GM19438 (cell line): ENCODE measurements around the gene FABP2.
"Not testable (repeated sequence)": the region's sequence is repeated elsewhere in the genome, so short reads cannot be mapped to it uniquely, and the experiment has no call there.

Source experiments
- ATAC-seq: cut with Tn5 transposase; IDR thresholded peaks from one replicate; pipeline ENCODE4 v1.9.1; 2021; ENCODE audit warnings: low read depth; ENCODE audit not compliant: unreplicated experiment

The FABP2 gene

GRCh38 chr4:119321921-119322687 lies at the start of gene FABP2:
TSS of gene FABP2 (minus strand) at chr4:119322138. CDS start at chr4:119322102, 36 bp downstream.
- ATAC-seq: no peak

- ATAC-seq: not testable (repeated sequence)
Measured at GRCh38 chr4:119370951-119371683, 49.2 kb upstream of the FABP2 start.

- peak; percentile 97 for ATAC-seq
Measured at GRCh38 chr4:119370392-119370791, 48.5 kb upstream of the FABP2 start.

- ATAC-seq: not testable (repeated sequence)
Measured at GRCh38 chr4:119366802-119367201, 44.9 kb upstream of the FABP2 start.

- ATAC-seq: not testable (repeated sequence)
Measured at GRCh38 chr4:119364203-119364602, 42.3 kb upstream of the FABP2 start.

GRCh38 chr4:119363372-119363771 lies 41.4 kb upstream of the FABP2 start:
- ATAC-seq: not testable (repeated sequence)

- ATAC-seq: not testable (repeated sequence)
Measured at GRCh38 chr4:119362413-119362812, 40.5 kb upstream of the FABP2 start.

- not testable (repeated sequence) for ATAC-seq
Measured at GRCh38 chr4:119359873-119360272, 37.9 kb upstream of the FABP2 start.

- ATAC-seq: not testable (repeated sequence)
Measured at GRCh38 chr4:119356796-119357195, 34.9 kb upstream of the FABP2 start.

- not testable (repeated sequence) for ATAC-seq
Measured at GRCh38 chr4:119356041-119356440, 34.1 kb upstream of the FABP2 start.

GRCh38 chr4:119353364-119353763 lies 31.4 kb upstream of the FABP2 start:
- ATAC-seq: not testable (repeated sequence)

GRCh38 chr4:119348169-119348568 lies 26.2 kb upstream of the FABP2 start:
- ATAC-seq: not testable (repeated sequence)

GRCh38 chr4:119343293-119343692 lies 21.4 kb upstream of the FABP2 start:
- not testable (repeated sequence) for ATAC-seq

GRCh38 chr4:119339895-119340294 lies 18.0 kb upstream of the FABP2 start:
- not testable (repeated sequence) for ATAC-seq

- ATAC-seq: no peak
Measured at GRCh38 chr4:119337010-119337409, 15.1 kb upstream of the FABP2 start.

GRCh38 chr4:119336332-119336979 lies 14.5 kb upstream of the FABP2 start:
- not testable (repeated sequence) for ATAC-seq

- no peak for ATAC-seq
Measured at GRCh38 chr4:119329835-119330620, 8.1 kb upstream of the FABP2 start.

- ATAC-seq: no peak
Measured at GRCh38 chr4:119328695-119329094, 6.8 kb upstream of the FABP2 start.

- ATAC-seq: no peak
Measured at GRCh38 chr4:119317990-119318389, 3.9 kb downstream of the FABP2 start.

GRCh38 chr4:119315036-119315435 lies 6.9 kb downstream of the FABP2 start:
- ATAC-seq: no peak
